Smooth muscle cell of the brain vasculature (primary cell): ENCODE results near the gene BIN1.

Source experiments
- DNase-seq: peaks from one replicate; pipeline ENCODE4 v3.0.0-alpha.2; 2012; ENCODE audit warnings: low read depth, low spot score

Gene BIN1

GRCh38 chr2:126999106-126999756 is 107.7 kb downstream of the BIN1 start:
- DNase-seq: no peak

DNA sequence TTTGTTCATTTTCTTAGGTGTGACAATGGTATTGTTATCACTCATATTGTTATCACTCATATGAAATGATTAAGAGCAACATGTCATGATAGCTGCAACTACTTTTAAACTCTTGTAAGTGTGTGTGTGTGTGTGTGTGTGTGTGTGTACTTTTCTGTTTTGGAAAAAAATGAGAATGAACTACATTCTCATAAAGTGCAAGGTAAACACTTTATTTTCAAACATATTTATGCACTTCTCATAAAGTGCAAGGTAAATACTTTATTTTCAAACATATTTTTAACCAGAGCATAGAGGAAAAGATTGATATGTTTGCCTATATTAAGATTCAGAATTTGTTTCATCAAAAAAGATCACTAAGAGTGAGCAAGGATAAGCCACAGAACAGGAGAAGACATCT is 108.5 kb downstream of the BIN1 start:
- DNase-seq: no peak
